D721Med (cell line): ENCODE results near the gene NTF4.

Experiments
- DNase-seq: peaks from one replicate; pipeline ENCODE4 v3.0.0; 2011; ENCODE audit warnings: low spot score; ENCODE audit not compliant: insufficient read length
- FAIRE-seq: peaks from 2 replicates; lab custom pipeline; 2011; peaks lifted over from hg19 to GRCh38; lab: Jason Lieb, UNC
- CTCF ChIP-seq: IDR thresholded peaks from 2 replicates; pipeline ENCODE4 v1.5.1; 2012; ENCODE audit warnings: mild to moderate bottlenecking, control low read depth; ENCODE audit not compliant: insufficient read depth; ENCODE audit errors: missing control alignments

Gene NTF4

DNA sequence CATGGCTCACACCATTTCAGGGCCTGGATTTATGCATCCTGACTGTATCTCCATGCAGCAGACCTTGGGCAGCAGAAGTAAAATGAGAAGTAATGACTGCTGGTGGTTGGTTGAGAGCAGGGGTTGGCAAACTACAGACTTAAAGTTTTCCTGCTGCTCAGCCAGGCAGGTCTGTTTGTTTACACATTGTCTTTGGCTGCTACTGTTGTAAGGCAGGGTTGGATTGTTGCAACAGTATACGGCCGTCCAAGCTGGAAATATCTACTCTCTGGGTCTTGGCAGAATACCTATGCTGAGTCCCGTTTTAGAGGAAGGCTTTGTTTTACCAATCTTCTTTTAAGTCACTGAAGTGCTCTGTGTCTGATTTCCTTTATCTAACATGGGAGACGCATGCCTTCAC lies 34.2 kb upstream of the NTF4 start:
- no peak for TF ChIP-seq CTCF
- FAIRE-seq = no peak

GRCh38 chr19:49097453-49098288 lies 33.1 kb upstream of the NTF4 start:
- peak; percentile 96 for TF ChIP-seq CTCF
- FAIRE-seq (no peak), DNase-seq (peak; percentile 78)

More for the DNA sequence above, 34.2 kb upstream of the NTF4 start:
- DNase-seq = no peak

GRCh38 chr19:49094505-49095482 lies 30.2 kb upstream of the NTF4 start:
- no peak for TF ChIP-seq CTCF
- no peak for FAIRE-seq
- DNase-seq = no peak

DNA sequence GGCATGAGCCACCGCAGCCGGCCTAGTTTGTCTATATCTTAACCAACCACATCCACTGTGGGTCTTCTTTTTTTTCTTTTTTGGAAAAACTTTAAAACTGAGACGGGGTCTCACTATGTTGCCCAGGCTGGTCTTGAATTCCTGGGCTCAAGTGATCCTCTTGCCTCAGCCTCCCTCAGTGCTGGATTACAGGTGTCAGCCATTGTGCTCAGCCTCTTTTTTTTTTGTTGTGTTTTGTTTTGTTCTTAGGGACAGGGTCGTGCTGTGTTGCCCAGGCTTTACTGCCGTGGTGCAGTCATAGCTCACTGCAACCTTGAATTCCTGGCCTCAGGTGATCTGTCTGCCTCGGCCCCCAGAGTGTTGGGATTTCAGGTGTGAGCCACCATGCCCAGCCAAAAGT lies 28.1 kb upstream of the NTF4 start:
- DNase-seq = no peak
- no peak for FAIRE-seq

DNA sequence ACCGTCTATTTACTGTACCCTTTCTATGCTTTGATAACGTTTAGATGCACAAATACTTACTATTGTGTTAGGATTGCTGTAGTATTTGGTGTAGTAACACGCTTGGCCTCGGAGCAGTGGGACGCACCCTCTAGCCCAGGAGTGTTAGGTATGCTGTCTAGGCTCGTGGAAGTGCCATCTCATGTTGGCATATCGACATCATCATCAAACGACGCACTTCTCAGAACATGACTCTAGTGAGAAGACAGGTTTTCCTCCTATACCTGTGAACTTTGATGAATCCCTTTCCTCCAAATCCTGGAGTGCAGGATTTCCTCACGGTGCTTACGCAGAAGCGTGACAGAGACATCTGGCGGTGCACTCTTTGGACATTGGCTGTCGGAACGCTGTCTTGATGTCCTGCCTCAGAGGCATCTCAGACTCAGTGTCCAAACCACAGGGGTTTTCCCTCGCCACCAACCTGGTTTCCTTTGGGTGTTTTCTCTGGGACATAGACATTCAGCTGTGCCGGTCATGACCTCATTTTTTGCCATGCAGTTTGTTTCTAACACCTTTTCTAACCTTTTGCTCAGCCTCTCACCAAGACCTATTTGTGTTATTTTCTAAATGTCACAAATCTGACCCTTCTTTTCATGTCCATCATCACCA lies 26.9 kb upstream of the NTF4 start:
- DNase-seq = no peak
- FAIRE-seq = no peak
- TF ChIP-seq CTCF = no peak

More for the DNA sequence above, 28.1 kb upstream of the NTF4 start:
- no peak for TF ChIP-seq CTCF

DNA sequence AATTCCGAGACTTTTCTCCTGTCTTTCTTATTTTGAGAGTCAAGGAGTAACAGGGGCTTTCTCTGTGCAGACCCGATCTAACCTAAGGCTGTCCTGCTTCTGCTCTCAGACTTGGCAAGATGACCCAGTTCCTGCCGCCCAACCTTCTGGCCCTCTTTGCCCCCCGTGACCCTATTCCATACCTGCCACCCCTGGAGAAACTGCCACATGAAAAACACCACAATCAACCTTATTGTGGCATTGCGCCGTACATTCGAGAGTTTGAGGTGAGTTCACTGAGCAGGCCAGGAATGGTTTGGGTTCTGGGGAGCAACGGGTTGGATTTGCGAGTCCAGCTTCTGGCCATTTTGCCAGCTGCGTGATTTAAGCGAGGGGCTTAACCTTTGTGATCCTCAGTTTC lies 21.7 kb upstream of the NTF4 start:
- DNase-seq = no peak
- no peak for FAIRE-seq
- TF ChIP-seq CTCF = no peak
